GM18951 (cell line): ENCODE measurements around the gene KCNK15.

Experiments used
- POLR2A ChIP-seq: IDR thresholded peaks from 4 replicates; pipeline ENCODE4 v1.6.1; 2011; ENCODE audit warnings: mild to moderate bottlenecking; ENCODE audit not compliant: insufficient read length, insufficient read depth; ENCODE audit errors: extremely low read depth
- in situ Hi-C: fragments of 300-500 bp; cut with MboI; formaldehyde crosslinking; loops from one replicate; pipeline ENCODE4 v1.12.0; 2022; ENCODE audit warnings: low sequenced_read_pairs, mixed read lengths, inconsistent platforms; ENCODE audit not compliant: unreplicated experiment

Gene KCNK15

GRCh38 chr20:44706301-44707017 is 39.2 kb upstream of the KCNK15 start:
- in situ Hi-C loops, result no loop called here
- TF ChIP-seq POLR2A, result no peak

DNA sequence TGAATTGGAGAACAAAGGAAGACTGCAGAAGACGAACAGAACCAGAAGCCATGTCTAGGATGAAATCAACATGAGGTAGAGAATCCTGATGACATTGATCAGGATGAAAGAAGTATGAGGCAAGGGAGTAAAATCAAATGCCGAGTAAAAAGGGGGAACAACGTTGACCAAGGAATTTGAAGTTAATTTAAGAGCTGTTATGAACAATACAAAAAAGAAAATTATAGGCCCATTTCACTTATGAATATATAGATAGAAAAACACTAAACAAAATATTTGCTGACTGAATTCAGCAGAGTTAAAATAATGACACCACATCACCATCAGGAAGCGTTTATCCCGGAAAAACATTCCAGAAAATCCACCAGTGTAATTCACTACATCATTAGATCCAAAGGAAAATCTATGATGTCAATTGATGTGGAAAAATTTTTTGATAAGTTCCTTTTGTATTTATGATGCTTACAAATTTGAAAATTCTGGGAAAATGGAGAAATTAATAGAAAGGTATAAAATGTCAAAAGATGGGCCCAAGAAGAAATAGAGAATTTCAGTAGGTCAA is 38.6 kb upstream of the KCNK15 start:
- no peak for TF ChIP-seq POLR2A
- in situ Hi-C loops, result no loop called here

DNA sequence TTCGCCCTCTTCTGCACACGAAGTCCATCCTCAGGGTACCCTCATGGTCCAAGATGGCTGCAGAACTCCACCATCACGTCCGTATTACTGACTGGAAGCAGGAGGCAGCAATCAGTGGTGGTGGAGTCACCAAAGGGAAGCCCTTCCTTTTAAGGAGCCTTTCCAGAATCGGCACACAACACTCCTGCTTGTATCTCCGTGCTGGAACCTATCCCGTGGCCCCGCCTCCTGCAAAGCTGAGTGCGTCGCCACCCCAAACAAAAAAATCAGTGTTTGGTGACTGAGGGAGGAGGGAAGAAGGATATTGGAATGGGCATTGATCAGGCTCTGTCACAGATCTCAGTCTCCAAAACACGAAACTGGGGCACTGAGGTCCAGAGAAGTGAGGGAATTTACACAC is 36.3 kb upstream of the KCNK15 start:
- in situ Hi-C loops, result no loop called here

DNA sequence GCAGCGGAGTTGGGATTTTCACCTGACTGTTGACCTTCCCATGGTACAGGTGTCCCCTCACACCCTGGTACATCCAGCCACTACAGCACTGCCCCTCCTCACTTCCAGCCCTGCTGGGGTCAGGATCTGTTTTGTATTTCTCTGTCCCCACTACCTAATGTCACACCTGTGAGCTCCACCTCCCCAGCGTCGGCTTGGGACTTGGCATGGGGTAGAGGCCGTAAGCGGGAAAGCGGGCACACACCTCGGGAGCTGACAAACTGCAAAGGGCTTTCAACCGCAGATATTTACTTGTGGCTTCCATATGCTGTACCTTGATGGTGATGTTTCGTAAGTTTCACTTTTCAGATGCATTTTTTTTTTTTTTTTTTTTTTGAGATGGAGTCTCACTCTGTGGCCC is 35.9 kb upstream of the KCNK15 start:
- no peak for TF ChIP-seq POLR2A
- in situ Hi-C loops, result no loop called here

More for the DNA sequence above, 36.3 kb upstream of the KCNK15 start:
- no peak for TF ChIP-seq POLR2A

- in situ Hi-C loops, result no loop called here
- no peak for TF ChIP-seq POLR2A
Observed at GRCh38 chr20:44711237-44711636, 34.4 kb upstream of the KCNK15 start.

DNA sequence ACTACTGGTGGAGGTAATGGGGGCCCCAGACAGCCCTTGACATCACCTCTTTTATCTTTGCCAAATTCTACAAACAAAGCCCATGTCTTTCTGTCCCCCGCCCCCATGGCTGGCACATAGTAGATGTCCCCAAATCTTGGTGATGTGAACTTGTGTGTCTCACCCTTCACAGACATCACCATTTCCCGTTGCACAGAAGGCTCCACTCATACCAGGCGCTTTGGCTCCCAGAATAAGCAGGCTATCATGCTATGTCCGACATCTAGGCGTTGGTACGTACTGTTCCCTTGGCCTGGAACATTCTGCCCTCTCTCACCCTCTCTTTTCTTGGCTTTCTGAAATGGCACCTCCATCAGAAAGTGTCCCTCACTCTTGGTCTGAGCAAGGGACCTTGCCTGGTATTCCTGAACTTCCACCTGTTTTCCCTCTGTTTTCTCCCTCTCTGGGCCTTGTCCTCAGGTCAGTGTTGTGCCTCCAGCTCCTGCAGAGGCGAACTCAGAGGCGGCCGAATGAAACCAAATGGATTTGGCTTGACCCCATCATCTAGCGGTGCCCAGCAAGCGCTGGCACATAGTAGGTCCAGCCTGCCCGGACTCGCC is 31.5 kb upstream of the KCNK15 start:
- no peak for TF ChIP-seq POLR2A
- in situ Hi-C loops, result no loop called here

DNA sequence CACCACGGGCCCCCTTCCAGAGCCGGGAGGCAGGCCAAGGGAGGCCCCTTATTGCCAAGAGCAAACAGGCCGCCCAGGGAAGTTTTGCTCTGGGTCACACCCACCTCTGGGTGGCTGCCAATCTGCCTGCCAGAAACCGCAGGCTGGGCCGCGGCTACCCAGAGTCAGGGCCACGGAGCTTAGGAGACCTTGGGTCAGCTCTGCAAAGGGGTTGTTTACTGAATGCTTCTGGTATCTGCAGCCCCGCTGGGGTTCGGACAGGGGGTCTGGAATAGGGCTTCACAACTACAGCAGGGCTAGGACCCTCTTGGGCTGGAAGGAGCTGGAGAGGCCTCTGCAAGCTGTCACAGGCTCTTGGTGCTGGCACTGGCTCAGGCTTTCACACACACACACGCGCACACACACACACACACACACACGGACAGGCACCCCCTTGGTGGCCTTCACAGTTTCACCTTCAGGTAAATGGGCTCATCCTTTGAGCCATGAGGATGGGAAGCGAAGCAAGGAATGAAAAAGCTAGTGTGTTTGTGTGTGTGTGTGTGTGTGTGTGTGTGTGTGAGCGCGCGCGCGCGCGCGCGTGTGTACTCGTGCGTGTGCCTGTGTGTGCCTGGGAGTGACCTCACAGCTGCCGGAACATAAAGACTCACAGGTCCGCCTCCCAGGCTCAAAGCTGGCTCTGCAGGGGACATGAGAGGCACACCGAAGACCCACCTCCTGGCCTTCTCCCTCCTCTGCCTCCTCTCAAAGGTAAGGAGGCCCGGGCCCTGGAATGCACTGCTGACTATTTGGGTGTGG is 30.8 kb upstream of the KCNK15 start, which contains the start of gene CCN5:
TSS of gene CCN5 (plus strand) at position 669 of the 798 bp plus-strand sequence. CDS start at position 691, 22 bp downstream.
- in situ Hi-C loops, result no loop called here
- no peak for TF ChIP-seq POLR2A

DNA sequence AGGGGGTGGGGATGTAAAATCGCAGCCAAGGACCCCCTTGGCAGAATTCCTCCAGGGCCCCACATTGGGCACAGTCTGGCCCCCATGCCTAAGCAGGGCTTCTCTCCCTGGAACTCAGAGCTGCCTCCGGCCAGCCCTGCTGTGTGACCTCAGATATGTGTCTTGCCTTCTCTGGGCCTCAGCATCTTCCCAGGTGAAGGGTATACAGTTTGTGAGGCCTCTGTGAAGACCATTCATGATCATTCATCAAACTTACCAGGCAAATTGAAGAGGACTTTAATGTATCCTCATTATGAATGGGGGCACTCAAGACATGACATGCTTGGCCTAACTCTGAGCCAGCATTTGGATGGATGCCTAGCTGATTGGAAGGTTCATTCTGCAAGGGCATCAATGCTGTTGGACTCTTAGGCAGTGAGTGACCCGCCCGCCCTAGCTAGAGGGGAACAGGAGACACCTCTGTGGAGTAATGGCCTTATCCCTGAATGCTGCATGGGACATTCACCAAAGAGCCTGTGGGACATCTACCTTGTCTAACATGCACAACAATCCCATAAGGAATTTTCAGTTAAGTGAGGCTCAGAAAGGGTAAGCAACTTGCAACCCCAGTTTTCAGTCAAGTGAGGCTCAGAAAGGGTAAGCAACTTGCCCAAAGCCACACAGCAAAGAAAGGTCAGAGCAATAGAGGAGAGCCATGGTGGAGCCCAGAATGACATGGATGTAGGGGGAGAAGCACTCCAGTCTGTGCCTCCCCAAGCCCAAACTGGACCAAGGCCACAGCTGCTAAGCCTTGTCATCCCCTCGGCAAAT is 30.0 kb upstream of the KCNK15 start:
- TF ChIP-seq POLR2A, result no peak

GRCh38 chr20:44716309-44717106 is 29.2 kb upstream of the KCNK15 start:
- TF ChIP-seq POLR2A, result no peak
- in situ Hi-C loops, result no loop called here

More for the DNA sequence above, 30.0 kb upstream of the KCNK15 start:
- in situ Hi-C loops, result no loop called here

GRCh38 chr20:44717986-44718385 is 27.7 kb upstream of the KCNK15 start:
- no peak for TF ChIP-seq POLR2A
- in situ Hi-C loops, result no loop called here

GRCh38 chr20:44719841-44720240 is 25.8 kb upstream of the KCNK15 start:
- TF ChIP-seq POLR2A, result no peak
- in situ Hi-C loops, result no loop called here

DNA sequence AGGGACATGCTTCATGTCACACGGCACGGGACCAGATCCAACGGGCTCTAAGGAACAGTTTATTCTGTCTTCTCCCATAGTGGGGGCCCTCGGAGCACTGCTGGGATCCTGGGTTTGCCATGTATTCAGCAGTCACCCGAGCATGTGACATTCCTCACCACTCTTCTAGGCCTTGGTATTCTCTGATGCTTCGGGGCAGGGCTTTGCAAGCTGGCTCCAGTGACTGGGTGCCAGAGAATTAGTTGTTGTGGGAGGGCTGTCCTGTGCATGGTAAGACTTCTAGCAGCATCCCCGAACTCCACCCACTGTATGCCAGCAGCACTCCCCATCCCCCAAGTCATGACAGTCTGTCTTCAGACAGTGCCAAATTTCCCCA is 25.1 kb upstream of the KCNK15 start:
- in situ Hi-C loops, result no loop called here
- TF ChIP-seq POLR2A, result no peak
